ENCODE results near the gene FGF4.

The FGF4 gene, protein sequence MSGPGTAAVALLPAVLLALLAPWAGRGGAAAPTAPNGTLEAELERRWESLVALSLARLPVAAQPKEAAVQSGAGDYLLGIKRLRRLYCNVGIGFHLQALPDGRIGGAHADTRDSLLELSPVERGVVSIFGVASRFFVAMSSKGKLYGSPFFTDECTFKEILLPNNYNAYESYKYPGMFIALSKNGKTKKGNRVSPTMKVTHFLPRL

DNA sequence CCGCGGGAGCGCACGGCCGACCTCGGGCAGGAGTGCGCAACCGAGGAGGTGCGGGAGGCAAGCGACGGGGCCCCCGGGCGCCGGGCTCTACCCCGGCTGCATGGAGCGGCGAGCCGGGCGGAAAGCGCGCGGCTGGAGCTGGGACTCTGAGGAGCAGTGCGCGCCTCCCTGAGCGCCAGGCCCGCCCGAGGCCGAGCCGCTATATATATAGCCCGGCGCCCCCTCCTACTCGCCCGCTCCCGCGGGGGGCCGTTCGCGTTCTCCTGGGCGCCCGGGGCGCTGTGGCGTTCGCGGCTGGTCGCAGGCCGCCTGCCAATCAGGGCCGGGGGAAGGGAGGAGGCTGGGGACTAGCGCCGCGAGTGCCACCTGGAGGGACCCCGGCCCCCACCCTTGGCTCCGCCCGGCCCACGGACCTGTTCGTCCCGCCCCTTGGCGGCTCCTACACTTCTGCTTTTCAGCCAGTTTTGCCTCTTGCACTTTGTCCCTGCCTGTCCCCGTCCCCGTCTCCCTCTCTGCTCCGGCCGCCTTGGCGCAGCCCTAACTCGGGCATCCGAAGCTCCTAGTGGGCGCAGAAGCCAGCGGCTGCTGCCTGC, at the start of gene FGF4:
Gene FGF4, minus strand, starts transcription at position 179 of the 593 bp plus-strand sequence. CDS start 257 bp downstream, outside the sequence.
- DNase-seq = no peak

DNA sequence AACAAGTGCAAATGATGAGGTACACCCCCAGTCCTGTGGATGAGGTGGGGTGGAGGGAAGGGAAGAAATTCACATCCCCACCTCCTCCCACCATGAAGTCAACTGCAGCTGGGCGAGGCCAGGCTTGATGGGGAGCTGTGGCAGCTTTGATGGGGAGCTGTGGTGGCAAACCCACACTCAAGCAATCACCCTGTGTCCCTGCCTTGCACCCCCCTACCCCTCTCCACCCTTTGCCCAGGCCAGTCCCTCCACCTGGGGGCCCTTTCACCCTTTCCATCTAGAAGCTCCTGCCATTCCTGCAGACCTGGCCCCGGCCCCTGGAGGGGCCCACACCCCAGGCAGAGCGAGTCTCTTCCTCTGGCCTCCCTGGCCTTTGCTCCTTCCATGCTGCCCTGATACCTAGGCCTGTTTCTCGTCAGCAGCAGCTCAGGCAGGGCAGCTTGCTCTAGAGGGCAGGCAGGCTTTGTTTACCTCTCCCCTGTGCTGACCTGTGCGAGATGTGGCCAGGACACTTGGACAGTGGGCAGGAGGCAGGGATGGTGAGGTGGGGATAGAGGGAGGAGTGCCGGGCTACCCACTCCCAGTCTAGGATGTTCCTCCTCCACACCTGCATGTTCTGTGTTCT, 48.6 kb upstream of the FGF4 start:
- DNase-seq = no peak

- no peak for DNase-seq
Observed at GRCh38 chr11:69822676-69823494, 47.7 kb upstream of the FGF4 start.

DNA sequence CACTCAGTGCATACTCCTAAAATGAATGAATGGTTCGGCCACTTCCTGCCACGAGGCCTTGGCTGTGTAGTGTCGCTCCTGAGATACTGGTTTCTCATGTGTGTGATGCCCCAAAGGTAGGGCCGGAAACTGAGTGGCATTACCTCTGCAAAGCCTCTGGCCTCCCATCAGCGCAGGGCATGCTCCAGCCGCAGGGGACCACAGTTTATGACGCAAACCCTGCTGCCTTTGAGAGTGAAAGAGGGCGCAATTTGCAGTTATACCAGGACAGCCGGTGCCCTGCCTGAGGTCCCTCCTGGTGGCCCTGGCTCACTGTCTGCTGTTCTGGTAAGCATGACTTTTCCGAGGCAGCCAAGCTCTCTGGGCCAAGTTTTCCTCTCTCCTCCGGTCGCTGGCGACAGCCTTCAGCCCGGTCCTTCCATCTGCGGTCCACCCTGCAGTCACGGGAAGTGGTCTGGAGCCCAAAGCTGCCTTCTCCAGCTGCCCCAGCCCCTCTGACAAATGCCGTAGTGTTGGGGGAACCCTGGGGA, 46.4 kb upstream of the FGF4 start:
- no peak for DNase-seq

DNA sequence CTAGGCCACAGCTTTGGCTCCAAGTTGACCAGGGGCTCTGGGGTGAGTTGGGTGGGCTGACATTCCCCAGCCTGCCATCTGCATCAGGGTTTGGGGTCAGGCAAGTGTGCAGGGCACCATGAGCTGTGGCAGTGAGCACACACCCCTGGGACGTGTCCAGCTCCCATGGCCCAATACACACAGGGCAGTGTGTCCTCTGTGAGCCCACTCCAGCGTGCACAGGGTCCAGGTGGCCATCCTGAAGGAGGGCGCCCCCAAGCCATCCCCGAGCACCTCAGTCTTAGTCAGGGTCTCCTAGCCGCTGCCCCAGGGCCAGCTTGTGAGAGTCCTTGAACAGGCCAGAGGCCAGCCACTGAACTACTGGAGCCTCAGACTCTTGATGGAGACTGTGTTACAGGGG, 45.3 kb upstream of the FGF4 start:
- no peak for DNase-seq

DNA sequence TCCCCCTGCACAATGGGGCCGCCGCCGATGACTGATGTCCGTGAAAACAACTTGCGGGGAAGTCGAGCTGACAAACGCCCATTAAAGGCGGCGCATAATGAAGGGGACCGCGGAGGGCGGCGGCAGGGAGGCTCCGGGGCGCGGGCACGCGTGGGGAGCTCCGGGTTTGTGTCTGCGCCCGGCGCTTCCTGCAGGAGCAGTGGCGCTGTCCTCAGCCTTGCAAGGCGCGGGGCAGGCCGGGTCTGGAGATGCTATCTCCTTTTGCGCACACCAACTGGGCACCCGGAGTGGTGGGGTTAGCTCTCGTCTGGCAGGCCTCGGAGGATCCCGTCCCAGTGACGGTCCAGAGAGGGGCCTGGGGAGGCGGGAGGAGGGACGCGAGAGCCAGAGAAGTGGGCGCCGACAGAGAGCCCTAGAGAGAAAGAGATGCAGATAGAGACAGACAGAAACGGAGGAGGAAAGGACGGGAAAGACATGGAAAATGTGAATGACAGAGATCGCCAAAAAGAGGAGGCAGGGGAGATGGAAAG, 44.5 kb upstream of the FGF4 start:
- DNase-seq = no peak

- no peak for DNase-seq
Observed at GRCh38 chr11:69818603-69819441, 43.7 kb upstream of the FGF4 start, which contains the start of gene FGF3. Gene FGF3, minus strand, starts transcription at chr11:69819416. Its CDS starts 483 bp downstream, at chr11:69818933.

DNA sequence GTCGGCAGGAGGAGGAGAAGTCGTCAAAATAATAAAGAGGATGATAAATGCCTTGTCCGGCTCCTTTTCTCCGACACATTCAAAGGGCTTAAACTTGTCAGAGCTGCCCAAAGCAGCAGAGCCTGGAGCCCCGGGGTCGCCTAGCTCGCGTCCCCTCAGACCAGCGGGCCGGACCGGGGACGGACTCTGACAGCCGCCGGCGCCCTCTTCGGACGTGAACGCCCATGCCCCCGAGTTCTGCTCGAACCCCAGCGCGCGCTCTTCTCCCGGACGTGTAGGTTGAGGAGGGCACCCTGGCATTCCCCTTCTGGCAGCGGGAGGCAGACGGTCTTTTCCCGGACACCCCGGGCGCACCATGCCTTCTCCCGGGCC, 43.1 kb upstream of the FGF4 start:
- no peak for DNase-seq

GRCh38 chr11:69817265-69818230, 42.4 kb upstream of the FGF4 start:
- DNase-seq = no peak

- DNase-seq = no peak
Observed at GRCh38 chr11:69816671-69817070, 41.5 kb upstream of the FGF4 start.

GRCh38 chr11:69815973-69816372, 40.8 kb upstream of the FGF4 start:
- DNase-seq = no peak

- no peak for DNase-seq
Observed at GRCh38 chr11:69814902-69815301, 39.8 kb upstream of the FGF4 start.

DNA sequence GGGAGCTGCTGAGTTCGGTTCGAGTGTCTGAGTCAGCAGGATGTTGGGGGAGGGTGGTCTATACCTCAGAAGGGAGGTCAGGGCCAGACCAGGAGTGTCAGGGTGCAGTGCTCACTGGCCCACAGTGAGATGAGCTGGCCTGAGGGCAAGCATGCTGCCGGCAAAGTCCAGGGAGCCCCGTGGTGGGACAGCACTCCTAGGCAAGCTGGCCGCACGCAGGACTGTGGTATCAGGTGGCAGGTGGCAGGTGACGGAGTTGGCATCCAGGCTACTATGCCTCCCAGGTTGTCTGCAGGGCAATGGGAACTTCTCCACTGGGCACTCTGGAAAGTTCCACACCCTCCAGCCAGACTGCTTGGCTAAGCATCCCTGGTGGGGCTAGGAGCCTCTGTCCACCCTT, 39.3 kb upstream of the FGF4 start:
- no peak for DNase-seq

DNA sequence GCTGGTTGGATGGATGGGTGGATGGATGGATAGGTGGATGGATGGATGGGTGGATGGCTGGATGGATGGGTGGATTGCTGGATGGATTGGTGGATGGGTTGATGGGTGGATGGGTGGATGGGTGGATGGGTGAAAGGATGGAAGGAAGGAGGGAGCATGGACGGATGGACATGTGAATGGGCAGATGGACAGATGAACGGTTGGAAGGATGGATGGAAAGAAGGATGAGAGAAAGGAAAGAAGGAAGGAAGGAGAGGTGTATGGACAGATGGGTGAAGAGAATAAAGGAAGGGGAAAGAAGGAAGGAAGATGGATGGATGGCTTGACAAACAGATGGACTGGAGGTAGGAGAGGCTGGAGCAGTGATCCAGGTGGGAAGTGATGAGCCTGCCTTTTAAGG, 38.7 kb upstream of the FGF4 start:
- no peak for DNase-seq

DNA sequence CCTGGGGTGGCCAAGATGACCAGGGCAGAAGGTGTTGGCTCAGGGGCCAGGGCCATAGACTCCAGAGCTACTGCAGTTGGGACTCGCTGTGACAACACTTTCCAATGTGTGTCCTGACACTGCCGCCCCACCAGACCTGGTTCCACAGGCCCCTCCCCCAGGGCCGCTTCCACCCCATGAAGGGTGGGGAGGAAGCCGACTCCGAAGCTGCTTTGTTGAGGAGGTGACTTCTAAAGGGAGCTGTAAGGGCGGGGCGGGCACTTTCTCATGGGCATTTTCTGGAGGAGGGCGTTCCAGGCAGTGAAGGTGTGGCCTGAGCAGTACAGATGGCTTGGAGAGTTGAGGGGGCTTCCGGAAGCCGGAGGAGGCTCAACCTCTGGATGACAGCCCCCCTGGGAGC, 37.8 kb upstream of the FGF4 start:
- no peak for DNase-seq

- DNase-seq = no peak
Observed at GRCh38 chr11:69812256-69812655, 37.1 kb upstream of the FGF4 start.

DNA sequence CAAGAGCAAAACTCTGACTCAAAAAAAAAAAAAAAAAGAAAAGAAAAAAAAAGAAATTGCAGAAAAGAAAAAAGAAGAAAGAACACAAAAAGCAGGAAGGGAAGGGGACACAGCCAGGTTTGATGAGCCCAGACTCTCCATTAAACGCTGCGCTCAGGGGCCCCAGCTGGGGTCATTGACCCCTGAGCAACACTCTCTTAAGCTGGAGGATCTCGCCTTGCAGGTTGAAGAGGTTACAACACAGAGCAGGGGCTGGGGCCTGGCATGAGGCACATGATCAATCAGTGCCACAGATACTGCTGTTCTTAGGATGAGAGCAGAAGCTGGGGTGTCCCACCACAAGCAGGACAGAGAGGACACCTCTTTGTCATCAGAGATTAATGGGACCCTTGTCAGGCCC, 36.3 kb upstream of the FGF4 start:
- no peak for DNase-seq

DNA sequence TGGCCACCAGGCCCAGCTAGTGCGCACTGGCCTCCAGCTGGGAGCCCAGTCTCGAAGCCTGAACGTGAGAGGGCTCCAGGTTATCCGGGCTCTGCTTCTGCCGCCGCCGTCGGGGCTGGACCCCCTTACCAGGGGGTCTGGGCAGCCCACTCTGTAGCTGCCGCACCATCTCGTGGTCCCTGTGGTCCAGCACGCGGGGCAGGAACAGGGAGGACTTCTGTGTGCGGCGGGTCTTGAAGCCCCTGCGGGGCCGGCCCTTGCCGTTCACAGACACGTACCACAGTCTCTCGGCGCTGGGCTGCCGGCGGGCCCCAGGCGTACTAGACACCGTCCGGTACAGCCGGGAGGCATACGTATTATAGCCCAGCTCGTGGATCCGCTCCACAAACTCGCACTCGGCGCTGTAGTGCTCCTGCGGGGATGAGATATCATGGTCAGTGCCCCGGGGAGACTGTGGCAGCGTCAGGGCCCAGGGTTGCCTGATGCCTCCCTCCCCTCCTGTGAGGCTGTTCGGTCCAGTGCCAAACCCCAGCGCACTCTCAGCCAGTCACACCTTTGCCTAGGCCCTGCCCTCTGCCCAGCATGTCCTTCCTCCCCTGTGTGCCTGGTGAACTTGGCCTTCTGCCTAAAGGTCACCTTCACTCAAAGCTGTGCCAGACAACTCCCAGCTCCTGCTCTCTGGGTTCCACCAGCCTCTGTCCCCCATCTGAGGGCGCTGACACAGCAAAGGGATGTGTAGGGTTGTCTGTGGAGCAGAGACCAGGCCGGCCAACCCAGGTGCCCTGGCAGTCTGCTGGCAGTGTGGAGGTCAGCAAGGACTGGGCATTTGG, 35.4 kb upstream of the FGF4 start:
- DNase-seq = no peak

GRCh38 chr11:69808667-69809086, 33.5 kb upstream of the FGF4 start:
- no peak for DNase-seq

Data from hippocampal formation (tissue), 2 donors.